T-helper 9 cell (primary cell): Measurements from ENCODE around the gene QTRT2.

ENCODE experiments used
- DNase-seq: peaks from one replicate; pipeline ENCODE4 v3.0.0-alpha.2; 2020
- total RNA-seq, 2 donors: gene quantifications; one replicate each; lab custom pipeline; 2026; lab: John Stamatoyannopoulos, UW

The QTRT2 gene
- total RNA-seq, result 30.2 to 56.1 reads per million in 2 donors

GRCh38 chr3:114056130-114057010 lies at the start of gene QTRT2, which contains the start of gene CCDC191:
Gene QTRT2 (plus strand): TSS chr3:114056737. CDS start chr3:114065258, 8,521 bp downstream.
Gene CCDC191 (minus strand): TSS chr3:114056526. CDS start chr3:114056466, 60 bp downstream.
- DNase-seq, result peak; percentile 98

GRCh38 chr3:114011059-114011797 lies 45.3 kb upstream of the QTRT2 start:
- DNase-seq, result no peak

GRCh38 chr3:114014211-114014610 lies 42.3 kb upstream of the QTRT2 start:
- DNase-seq, result no peak

- DNase-seq, result no peak
Observed at GRCh38 chr3:114019486-114019885, 37.1 kb upstream of the QTRT2 start.

- DNase-seq, result no peak
Observed at GRCh38 chr3:114020907-114021306, 35.6 kb upstream of the QTRT2 start.

- no peak for DNase-seq
Observed at GRCh38 chr3:114022145-114022802, 34.3 kb upstream of the QTRT2 start.

- no peak for DNase-seq
Observed at GRCh38 chr3:114025451-114025850, 31.1 kb upstream of the QTRT2 start.

GRCh38 chr3:114026331-114026730 lies 30.2 kb upstream of the QTRT2 start:
- DNase-seq, result no peak

- DNase-seq, result no peak
Observed at GRCh38 chr3:114033721-114034120, 22.8 kb upstream of the QTRT2 start.

- no peak for DNase-seq
Observed at GRCh38 chr3:114034211-114034610, 22.3 kb upstream of the QTRT2 start.

- no peak for DNase-seq
Observed at GRCh38 chr3:114034787-114035545, 21.6 kb upstream of the QTRT2 start.

GRCh38 chr3:114035896-114036295 lies 20.6 kb upstream of the QTRT2 start:
- no peak for DNase-seq

- DNase-seq, result no peak
Observed at GRCh38 chr3:114043205-114043604, 13.3 kb upstream of the QTRT2 start.

GRCh38 chr3:114052216-114052615 lies 4.3 kb upstream of the QTRT2 start:
- DNase-seq, result no peak

GRCh38 chr3:114057011-114057347 lies 442 bp downstream of the QTRT2 start:
- DNase-seq, result no peak

- DNase-seq, result no peak
Observed at GRCh38 chr3:114058646-114059045, 2.1 kb downstream of the QTRT2 start.

GRCh38 chr3:114060906-114061655 lies 4.5 kb downstream of the QTRT2 start:
- DNase-seq, result no peak

GRCh38 chr3:114067804-114068203 lies 11.3 kb downstream of the QTRT2 start:
- no peak for DNase-seq

GRCh38 chr3:114068336-114068735 lies 11.8 kb downstream of the QTRT2 start:
- DNase-seq, result no peak

GRCh38 chr3:114071786-114072185 lies 15.2 kb downstream of the QTRT2 start:
- DNase-seq, result no peak

- no peak for DNase-seq
Observed at GRCh38 chr3:114076711-114077110, 20.2 kb downstream of the QTRT2 start.

GRCh38 chr3:114078126-114078525 lies 21.6 kb downstream of the QTRT2 start:
- DNase-seq, result no peak
